SKM-1 (cell line): ENCODE results near the gene MRPS7.

ENCODE experiments used
- DNase-seq: peaks from one replicate; lab custom pipeline; 2025; ENCODE audit not compliant: unreplicated experiment; lab: John Stamatoyannopoulos, UW

MRPS7 gene

GRCh38 chr17:75261336-75262111, at the start of gene MRPS7, which contains the start of gene GGA3:
MRPS7 (plus strand) TSS chr17:75261879; CDS start chr17:75261901, 22 bp downstream.
GGA3 (minus strand) TSS chr17:75261606; CDS start chr17:75261587, 19 bp downstream.
- DNase-seq, result peak; percentile 85

GRCh38 chr17:75218131-75218530, 43.5 kb upstream of the MRPS7 start:
- no peak for DNase-seq

GRCh38 chr17:75219815-75220214, 41.9 kb upstream of the MRPS7 start:
- DNase-seq, result no peak

- no peak for DNase-seq
Observed at GRCh38 chr17:75225016-75225415, 36.7 kb upstream of the MRPS7 start.

- DNase-seq, result no peak
Observed at GRCh38 chr17:75227729-75228128, 34.0 kb upstream of the MRPS7 start.

- peak; percentile 70 for DNase-seq
Observed at GRCh38 chr17:75228305-75228704, 33.4 kb upstream of the MRPS7 start.

GRCh38 chr17:75228847-75229246, 32.8 kb upstream of the MRPS7 start:
- DNase-seq, result peak; percentile 29

- no peak for DNase-seq
Observed at GRCh38 chr17:75231071-75231470, 30.6 kb upstream of the MRPS7 start.

GRCh38 chr17:75231741-75232464, 29.8 kb upstream of the MRPS7 start:
- DNase-seq, result no peak

- no peak for DNase-seq
Observed at GRCh38 chr17:75232786-75233185, 28.9 kb upstream of the MRPS7 start.

- DNase-seq, result no peak
Observed at GRCh38 chr17:75237100-75238014, 24.3 kb upstream of the MRPS7 start.

- no peak for DNase-seq
Observed at GRCh38 chr17:75238020-75238580, 23.6 kb upstream of the MRPS7 start.

GRCh38 chr17:75238684-75239191, 22.9 kb upstream of the MRPS7 start:
- DNase-seq, result peak; percentile 21

GRCh38 chr17:75239214-75239613, 22.5 kb upstream of the MRPS7 start:
- DNase-seq, result no peak

- DNase-seq, result no peak
Observed at GRCh38 chr17:75239778-75240393, 21.8 kb upstream of the MRPS7 start.

GRCh38 chr17:75240394-75241142, 21.1 kb upstream of the MRPS7 start:
- DNase-seq, result peak; percentile 19

GRCh38 chr17:75241143-75241430, 20.6 kb upstream of the MRPS7 start:
- no peak for DNase-seq

- no peak for DNase-seq
Observed at GRCh38 chr17:75241502-75241901, 20.2 kb upstream of the MRPS7 start.

GRCh38 chr17:75241996-75242460, 19.7 kb upstream of the MRPS7 start:
- DNase-seq, result no peak
